ENCODE data around the gene PDE6A.

GRCh38 chr5:149982505-149982904, 37.9 kb upstream of the PDE6A start:
- TF ChIP-seq CTCF (IDR thresholded peaks at IDR 0.05) (no peak), POLR2A (IDR thresholded peaks at IDR 0.05) (no peak)
